ENCODE measurements around the gene POLR2J. TPM values are rescaled to one million over a fixed set of nuclear protein-coding genes. Genes with fewer than 3 reads are reported as not detected.

Gene POLR2J
- total RNA-seq, 1 donor from 2014 or later, result 20.1 TPM

DNA sequence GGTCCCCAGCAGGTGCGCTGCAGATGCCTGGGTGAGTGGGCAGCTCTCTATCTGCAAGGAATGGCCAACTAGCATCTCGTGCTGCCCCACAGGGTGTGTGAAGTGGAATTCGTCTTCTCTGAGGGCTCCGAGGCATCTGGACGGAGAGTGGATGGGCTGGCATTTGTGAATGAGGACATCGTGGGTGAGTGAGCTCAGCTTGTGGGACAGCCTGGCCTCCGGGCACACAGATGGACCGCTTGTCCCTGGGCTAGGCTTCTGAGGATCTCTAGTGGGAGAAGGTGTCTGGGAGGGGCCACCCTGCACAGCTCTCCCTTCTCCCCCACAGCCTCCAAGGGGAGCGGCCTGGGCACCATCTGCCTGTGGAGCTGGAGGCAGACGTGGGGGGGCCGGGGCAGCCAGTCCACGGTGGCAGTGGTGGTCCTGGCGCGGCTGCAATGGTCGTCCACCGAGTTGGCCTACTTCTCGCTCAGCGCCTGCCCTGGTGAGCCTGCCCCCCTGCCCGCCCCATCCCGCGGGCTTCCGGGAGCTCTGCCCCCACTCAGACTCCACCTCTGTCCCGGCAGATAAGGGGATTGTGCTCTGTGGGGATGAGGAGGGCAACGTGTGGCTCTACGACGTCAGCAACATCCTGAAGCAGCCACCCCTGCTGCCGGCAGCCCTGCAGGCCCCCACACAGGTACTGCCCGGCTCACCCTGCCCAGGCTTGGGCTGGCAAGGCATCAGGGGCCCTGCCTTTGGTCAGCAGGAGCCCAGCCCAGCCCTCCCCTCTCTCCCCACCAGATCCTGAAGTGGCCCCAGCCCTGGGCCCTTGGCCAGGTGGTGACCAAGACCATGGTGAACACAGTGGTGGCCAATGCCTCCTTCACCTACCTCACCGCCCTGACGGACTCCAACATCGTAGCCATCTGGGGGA lies 6.3 kb downstream of the POLR2J start:
- DNase-seq (ENCODE audit: extremely low spot score in 2 of 2), result no peak
- H3K9me3 ChIP-seq, result no peaks in the 10 kb centered on the region
- H3K27ac ChIP-seq, result no peak overlapping the region
- H3K4me1 ChIP-seq, result no peaks in the 10 kb centered on the region
- no peaks in the 10 kb centered on the region for H3K27me3 ChIP-seq
- H3K36me3 ChIP-seq, result peaks cover 0 to 18% of the 10 kb centered on the region in 2 donors
- H3K4me3 ChIP-seq, result no peak overlapping the region
- intact Hi-C loops (cut with DNase I), result no loop called here
- TF ChIP-seq, protein P1, sequence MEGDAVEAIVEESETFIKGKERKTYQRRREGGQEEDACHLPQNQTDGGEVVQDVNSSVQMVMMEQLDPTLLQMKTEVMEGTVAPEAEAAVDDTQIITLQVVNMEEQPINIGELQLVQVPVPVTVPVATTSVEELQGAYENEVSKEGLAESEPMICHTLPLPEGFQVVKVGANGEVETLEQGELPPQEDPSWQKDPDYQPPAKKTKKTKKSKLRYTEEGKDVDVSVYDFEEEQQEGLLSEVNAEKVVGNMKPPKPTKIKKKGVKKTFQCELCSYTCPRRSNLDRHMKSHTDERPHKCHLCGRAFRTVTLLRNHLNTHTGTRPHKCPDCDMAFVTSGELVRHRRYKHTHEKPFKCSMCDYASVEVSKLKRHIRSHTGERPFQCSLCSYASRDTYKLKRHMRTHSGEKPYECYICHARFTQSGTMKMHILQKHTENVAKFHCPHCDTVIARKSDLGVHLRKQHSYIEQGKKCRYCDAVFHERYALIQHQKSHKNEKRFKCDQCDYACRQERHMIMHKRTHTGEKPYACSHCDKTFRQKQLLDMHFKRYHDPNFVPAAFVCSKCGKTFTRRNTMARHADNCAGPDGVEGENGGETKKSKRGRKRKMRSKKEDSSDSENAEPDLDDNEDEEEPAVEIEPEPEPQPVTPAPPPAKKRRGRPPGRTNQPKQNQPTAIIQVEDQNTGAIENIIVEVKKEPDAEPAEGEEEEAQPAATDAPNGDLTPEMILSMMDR (IDR thresholded peaks at IDR 0.05), result no peak
- TF ChIP-seq POLR2A (IDR thresholded peaks at IDR 0.05), result no peak

DNA sequence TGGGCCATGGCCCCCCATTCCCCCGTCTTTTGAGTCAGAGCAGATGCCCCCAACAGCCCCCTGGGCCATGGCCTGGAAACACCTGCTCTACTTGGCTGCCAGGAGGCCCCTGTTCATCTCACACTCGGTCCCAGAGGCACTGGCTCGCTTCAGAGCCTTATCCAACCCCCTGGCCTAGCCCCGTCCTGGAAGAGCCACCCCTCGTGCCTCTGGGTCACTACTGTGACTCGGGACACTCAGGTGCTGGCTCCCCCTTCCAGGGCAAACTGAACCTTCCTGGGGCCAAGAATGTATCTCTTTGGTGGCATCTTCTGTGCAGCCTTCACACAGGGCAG lies 7.0 kb downstream of the POLR2J start:
- no peaks in the 10 kb centered on the region for H3K27me3 ChIP-seq
- intact Hi-C loops (cut with DNase I), result no loop called here
- H3K9me3 ChIP-seq, result no peaks in the 10 kb centered on the region
- TF ChIP-seq POLR2AphosphoS5 (IDR thresholded peaks at IDR 0.05; ENCODE audit: insufficient read depth in 1 of 2, low read depth in 1 of 2), result no peak
- no peak for DNase-seq (ENCODE audit: extremely low spot score in 2 of 2)
- H3K36me3 ChIP-seq, result peaks cover 0 to 18% of the 10 kb centered on the region in 2 donors
- H3K27ac ChIP-seq, result no peak overlapping the region
- H3K4me1 ChIP-seq, result no peaks in the 10 kb centered on the region
- H3K4me3 ChIP-seq, result no peak overlapping the region

DNA sequence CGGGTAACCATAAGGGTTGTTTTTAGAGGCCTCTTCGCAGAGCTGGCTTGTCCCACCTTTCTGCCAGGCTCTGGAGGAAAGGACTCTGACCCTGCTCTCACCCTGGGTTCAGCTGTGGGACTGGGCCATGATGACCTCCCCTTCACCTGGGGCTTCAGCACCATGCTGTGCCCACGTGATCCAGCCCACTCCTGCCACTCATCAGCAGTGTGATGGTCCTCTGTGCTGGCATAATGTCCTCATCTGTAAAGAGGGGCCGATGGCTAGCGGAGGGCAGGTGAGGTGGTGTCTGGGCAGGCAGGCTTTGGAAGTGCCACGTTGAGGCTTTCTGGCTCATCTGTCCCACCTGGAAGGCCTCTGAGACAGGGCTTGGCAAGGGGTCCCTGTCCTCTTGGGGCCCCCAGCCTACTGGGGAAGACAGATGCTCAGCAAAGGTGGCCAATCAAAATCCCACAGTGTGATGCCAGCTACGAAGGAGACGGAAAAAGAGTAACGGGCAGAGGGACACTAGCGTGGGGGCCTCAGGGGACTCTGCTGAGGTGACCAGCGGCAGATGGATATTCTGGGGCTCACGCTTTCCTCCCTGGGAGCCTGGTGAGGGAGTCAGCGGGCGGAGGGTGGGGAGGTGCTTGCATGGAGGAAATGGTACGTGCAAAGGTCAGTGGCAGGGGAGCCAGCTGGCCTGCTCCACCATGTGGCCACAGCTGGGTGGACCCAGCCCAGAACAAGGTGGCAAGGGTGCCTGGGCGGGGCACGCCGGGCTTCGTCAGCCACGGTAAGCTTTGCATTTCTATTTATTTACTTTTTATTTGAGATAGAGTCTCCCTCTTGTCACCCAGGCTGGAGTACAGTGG lies 8.5 kb downstream of the POLR2J start:
- H3K4me1 ChIP-seq, result peaks cover 11% of the 10 kb centered on the region
- H3K9me3 ChIP-seq, result no peaks in the 10 kb centered on the region
- H3K27ac ChIP-seq, result no peak overlapping the region
- intact Hi-C loops (cut with DNase I), result no loop called here
- TF ChIP-seq POLR2AphosphoS5 (IDR thresholded peaks at IDR 0.05; ENCODE audit: insufficient read depth in 1 of 2, low read depth in 1 of 2) (no peak), POLR2A (IDR thresholded peaks at IDR 0.05) (no peak)
- TF ChIP-seq, protein P1 (IDR thresholded peaks at IDR 0.05), result no peak
- no peaks in the 10 kb centered on the region for H3K27me3 ChIP-seq
- no peak overlapping the region for H3K4me3 ChIP-seq
- H3K36me3 ChIP-seq, result peaks cover 0 to 14% of the 10 kb centered on the region in 2 donors
- DNase-seq (ENCODE audit: extremely low spot score in 2 of 2), result no peak

DNA sequence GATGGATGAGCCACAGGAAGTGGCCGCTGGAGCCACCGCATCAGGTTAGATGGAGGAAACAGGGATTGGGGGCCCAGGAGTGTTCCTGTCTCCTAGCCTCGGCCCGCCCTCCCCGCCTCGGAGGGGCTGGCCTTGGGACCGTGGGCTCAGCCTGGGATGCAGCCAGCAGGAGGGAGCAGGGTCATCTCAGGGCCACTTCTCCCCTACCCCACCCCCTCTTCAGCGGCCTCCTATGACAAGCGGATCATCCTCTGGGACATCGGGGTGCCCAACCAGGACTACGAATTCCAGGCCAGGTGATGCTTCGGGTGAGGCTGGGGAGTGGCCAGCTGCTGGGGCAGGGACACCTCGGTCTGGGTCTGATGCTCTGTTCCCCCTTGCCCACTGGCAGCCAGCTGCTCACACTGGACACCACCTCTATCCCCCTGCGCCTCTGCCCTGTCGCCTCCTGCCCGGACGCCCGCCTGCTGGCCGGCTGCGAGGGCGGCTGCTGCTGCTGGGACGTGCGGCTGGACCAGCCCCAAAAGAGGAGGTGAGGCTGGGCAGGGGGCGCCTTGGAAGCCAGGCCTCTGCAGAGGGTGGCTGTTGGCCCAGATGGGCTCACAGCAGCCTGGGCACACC lies 9.3 kb downstream of the POLR2J start:
- no peaks in the 10 kb centered on the region for H3K9me3 ChIP-seq
- intact Hi-C loops (cut with DNase I), result no loop called here
- H3K36me3 ChIP-seq, result peaks cover 0 to 14% of the 10 kb centered on the region in 2 donors
- DNase-seq (ENCODE audit: extremely low spot score in 2 of 2), result no peak
- H3K4me1 ChIP-seq, result peaks cover 13% of the 10 kb centered on the region
- H3K27ac ChIP-seq, result no peak overlapping the region
- H3K27me3 ChIP-seq, result no peaks in the 10 kb centered on the region
- TF ChIP-seq, protein P1 (IDR thresholded peaks at IDR 0.05), result no peak
- TF ChIP-seq POLR2A (IDR thresholded peaks at IDR 0.05) (no peak), POLR2AphosphoS5 (IDR thresholded peaks at IDR 0.05; ENCODE audit: insufficient read depth in 1 of 2, low read depth in 1 of 2) (no peak)
- no peak overlapping the region for H3K4me3 ChIP-seq

Measured in vagina (tissue), 2 donors.